GM12875 (cell line): Measurements from ENCODE around the gene SETBP1.

ENCODE experiments used
- H3K4me3 ChIP-seq: one replicate; pipeline ENCODE4 v1.5.1; 2011; ENCODE audit warnings: low read depth, low read length, control low read depth
- TF ChIP-seq, protein P1 (sequence below): IDR thresholded peaks from 2 replicates; pipeline ENCODE4 v1.5.1; 2011; ENCODE audit warnings: low read depth, mild to moderate bottlenecking, control low read depth, inconsistent platforms, low read length, moderate library complexity, borderline replicate concordance; ENCODE audit not compliant: insufficient read depth

The SETBP1 gene

DNA sequence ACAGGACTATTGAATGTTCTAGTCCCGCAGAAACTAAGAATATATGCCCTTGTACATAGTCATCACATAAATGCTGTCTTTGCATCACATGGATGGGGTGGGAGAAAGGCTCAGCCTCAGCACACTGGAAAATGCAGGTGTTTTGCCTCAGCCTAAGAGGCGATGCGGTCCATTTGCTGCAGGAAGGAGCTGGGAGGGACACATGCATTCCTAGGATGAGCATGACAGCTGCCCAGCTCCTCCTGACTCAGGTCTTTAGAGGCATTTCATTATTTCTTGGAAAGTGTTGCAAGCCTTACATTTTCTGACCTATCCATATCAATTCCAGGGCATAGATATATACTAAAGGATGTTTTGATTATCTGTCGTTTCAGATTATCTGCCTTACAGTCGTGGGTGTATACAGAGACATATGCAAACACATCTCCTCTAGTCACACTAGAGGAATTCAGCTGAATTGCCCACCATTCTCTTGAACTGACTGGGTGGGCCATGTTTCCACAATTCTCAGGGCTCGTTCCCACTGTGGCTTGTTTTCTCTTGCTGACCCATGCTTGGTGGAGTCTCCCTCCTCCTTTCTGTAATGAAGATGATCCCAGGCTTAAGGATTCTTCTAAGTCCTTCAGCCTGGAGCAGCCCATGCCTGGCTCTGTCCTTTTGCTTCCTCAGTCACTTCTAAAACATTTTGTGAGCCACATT lies 156.9 kb downstream of the SETBP1 start:
- H3K4me3 ChIP-seq = no peak overlapping the region
- TF ChIP-seq, protein P1, sequence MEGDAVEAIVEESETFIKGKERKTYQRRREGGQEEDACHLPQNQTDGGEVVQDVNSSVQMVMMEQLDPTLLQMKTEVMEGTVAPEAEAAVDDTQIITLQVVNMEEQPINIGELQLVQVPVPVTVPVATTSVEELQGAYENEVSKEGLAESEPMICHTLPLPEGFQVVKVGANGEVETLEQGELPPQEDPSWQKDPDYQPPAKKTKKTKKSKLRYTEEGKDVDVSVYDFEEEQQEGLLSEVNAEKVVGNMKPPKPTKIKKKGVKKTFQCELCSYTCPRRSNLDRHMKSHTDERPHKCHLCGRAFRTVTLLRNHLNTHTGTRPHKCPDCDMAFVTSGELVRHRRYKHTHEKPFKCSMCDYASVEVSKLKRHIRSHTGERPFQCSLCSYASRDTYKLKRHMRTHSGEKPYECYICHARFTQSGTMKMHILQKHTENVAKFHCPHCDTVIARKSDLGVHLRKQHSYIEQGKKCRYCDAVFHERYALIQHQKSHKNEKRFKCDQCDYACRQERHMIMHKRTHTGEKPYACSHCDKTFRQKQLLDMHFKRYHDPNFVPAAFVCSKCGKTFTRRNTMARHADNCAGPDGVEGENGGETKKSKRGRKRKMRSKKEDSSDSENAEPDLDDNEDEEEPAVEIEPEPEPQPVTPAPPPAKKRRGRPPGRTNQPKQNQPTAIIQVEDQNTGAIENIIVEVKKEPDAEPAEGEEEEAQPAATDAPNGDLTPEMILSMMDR = no peak

GRCh38 chr18:44838971-44839666 lies 158.4 kb downstream of the SETBP1 start:
- TF ChIP-seq, protein P1 = no peak
- H3K4me3 ChIP-seq = peak overlapping the region; percentile 11

DNA sequence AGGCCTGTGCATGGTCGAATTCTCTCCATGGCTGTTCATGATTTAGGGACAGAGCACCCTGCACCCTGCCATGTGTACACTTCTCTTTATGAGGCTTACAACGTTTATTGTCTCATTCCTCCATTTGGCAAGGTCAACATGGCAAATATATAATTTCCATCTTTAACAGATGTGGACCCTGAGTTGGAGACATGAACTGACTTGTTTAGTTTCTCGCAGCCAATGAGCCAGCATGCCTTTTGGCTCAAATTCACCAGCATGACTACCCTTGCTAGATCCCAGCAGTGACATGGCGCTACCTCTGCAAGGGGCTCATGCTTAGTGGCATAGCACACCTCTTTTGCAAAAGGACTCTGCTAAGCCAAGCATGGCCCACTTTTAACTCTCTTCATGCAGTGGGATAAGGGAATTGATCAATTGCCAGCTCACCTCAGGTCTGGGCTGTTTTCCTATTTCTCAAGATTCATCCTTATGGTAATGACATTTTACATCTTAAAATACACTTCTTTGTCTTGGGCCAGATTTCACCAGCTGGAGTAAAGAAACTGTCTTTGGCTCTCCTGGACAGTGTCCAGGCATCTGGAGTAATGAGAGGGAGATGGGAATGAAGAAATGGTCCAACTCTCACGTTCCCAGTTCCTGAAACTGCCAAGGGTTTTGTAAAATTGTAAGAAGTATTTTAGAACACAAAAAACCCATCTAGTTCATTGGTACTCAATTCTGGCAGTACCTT lies 159.5 kb downstream of the SETBP1 start:
- no peak overlapping the region for H3K4me3 ChIP-seq
- TF ChIP-seq, protein P1 = no peak

- no peak overlapping the region for H3K4me3 ChIP-seq
- TF ChIP-seq, protein P1 = no peak
Observed at GRCh38 chr18:44841221-44841620, 160.5 kb downstream of the SETBP1 start.

DNA sequence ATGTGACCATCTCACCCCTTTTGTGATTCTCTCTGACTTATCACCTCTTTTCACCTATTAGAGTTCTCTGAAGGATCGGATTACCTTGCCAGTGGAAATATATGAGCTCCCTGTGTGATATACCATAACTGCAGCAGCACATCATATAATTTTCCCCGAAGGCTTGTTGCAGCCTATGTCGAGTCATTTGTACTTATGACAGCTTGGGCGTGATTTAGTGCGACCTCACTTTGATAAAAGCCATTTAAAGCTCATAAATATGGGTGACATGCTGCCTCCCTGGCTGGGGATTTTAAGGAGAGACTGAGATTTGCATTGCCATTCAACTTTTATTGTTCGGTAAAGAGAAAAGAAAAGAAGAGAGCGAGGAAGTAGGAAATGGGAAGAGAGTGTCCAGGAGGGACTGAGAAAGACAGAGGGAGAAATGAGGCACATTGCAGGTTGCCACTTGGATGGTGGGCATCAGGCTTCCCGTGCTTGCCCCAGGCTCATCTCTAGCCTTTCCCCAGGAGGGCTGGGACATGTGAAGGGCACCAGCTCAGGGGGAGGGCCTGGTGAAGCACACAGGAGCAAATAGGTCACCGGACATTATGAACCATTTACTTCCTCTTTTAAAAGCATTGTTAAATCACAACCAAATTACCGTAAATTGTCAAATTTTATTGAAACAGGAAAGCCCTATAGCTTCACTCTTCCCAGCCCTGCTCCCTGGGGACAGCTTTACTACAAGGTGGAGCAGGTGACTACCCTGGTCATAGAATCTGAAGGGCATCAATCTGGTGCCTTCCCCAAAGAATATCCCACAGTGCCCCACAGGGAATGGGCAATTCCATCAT lies 161.3 kb downstream of the SETBP1 start:
- TF ChIP-seq, protein P1 = no peak
- no peak overlapping the region for H3K4me3 ChIP-seq

DNA sequence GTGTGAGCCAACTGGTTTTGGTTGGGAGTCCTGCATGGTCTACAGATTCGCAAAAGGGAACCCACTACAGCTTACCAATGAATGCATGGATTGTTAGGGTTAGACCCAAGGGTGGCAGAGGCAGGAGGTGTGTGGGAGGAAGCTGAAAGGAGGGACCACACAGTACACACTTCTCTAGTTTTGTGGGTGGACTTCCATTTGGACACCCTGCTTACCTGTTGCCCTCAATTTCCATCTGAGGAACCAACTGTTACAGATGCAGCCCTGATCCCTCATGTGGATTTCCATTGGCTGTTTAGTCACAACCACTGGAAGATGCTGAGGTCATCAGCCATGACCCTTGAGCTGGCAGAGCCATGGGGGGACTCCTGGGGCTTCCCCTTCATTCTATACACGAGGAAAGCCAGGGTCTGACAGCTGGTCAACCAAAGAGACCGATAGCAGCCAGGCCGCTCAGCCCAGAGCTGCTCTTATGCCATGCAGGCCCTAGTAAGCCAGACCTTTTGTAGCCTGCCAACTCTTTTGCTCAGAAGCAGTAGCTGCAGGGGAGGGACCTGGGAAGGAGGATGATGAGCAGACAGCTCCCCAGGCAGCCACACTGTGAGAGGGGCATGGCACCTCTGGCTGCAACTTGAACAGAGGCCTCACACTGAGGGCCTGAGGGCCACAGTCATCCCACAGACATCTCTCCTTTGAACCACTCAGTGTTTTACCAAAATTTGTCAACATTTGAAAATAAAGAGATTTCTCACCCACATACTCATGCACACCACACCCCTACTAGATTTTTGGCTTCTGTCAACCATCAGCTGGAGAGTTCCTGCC lies 162.1 kb downstream of the SETBP1 start:
- no peak overlapping the region for H3K4me3 ChIP-seq
- TF ChIP-seq, protein P1 = no peak
